AG09309 (cell line): ENCODE results near the gene TTC16.

Experiments
- DNase-seq: peaks from one replicate; pipeline ENCODE4 v3.0.0-alpha.2; 2010; ENCODE audit warnings: low read depth
- H3K4me3 ChIP-seq: 2 replicates; pipeline ENCODE4 v1.5.1; 2011; ENCODE audit warnings: mild to moderate bottlenecking, low read depth, low read length, moderate library complexity; ENCODE audit not compliant: control insufficient read depth
- TF ChIP-seq, protein P1 (sequence below): IDR thresholded peaks from 2 replicates; pipeline ENCODE4 v1.5.1; 2011; ENCODE audit warnings: mild to moderate bottlenecking, low read depth, low read length, inconsistent platforms; ENCODE audit not compliant: insufficient read depth, control insufficient read depth; ENCODE audit errors: missing control alignments

The TTC16 gene

DNA sequence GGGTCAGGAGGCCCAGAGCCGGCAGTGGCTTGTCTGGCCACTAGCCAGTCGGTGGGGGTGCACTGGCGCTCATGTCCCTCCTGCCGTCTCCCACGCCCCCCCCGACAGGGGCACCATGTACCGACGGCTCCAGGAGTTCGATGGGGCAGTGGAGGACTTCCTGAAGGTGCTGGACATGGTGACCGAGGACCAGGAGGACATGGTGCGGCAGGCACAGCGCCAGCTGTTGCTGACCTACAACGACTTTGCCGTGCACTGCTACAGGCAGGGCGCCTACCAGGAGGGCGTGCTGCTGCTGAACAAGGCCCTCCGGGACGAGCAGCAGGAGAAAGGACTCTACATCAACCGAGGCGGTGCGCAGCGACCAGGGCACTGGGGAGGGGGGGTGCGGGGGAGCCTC, 8.1 kb downstream of the TTC16 start:
- no peak for DNase-seq
- TF ChIP-seq, protein P1, sequence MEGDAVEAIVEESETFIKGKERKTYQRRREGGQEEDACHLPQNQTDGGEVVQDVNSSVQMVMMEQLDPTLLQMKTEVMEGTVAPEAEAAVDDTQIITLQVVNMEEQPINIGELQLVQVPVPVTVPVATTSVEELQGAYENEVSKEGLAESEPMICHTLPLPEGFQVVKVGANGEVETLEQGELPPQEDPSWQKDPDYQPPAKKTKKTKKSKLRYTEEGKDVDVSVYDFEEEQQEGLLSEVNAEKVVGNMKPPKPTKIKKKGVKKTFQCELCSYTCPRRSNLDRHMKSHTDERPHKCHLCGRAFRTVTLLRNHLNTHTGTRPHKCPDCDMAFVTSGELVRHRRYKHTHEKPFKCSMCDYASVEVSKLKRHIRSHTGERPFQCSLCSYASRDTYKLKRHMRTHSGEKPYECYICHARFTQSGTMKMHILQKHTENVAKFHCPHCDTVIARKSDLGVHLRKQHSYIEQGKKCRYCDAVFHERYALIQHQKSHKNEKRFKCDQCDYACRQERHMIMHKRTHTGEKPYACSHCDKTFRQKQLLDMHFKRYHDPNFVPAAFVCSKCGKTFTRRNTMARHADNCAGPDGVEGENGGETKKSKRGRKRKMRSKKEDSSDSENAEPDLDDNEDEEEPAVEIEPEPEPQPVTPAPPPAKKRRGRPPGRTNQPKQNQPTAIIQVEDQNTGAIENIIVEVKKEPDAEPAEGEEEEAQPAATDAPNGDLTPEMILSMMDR, result no peak
- no peak overlapping the region for H3K4me3 ChIP-seq

DNA sequence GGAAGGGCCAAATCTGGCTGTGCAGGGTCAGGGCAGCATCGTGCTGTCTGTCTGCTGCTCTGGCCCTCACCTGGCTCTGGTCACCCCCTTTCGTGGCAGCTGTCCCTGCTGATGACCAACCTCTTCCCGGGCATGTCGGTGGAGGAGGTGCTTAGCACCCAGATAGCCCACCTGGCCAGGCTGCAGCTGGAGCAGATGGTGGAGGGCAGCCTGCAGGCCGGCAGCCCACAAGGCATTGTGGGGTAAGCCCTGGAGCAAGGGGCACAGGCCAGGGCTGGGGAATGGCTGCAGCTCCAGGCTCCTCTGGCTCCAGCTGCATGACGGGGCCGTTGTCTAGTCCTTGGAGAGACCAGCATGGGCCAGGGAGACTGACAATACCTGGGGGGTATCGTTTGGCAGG, 11.0 kb downstream of the TTC16 start:
- TF ChIP-seq, protein P1, result no peak
- H3K4me3 ChIP-seq, result no peak overlapping the region
- no peak for DNase-seq

DNA sequence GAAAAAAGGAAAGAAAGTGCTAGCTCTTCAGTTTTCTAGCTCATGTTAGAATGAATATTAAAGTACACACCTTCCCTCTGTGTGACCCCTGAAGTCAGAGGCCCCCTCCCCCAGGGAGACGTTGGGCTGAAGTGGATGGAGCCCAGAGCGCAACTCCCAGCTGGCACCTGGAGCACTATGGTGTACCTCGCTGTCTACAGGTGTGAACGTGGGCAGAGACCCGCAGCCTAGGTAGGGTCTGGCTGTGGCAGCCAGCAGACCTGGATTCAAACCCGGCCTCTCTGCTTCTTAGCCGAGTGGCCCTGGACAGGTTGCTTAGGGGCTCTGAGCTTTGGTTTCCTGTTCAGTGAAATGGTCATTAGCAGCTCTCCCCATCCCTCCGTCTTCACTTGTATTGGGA, 12.9 kb downstream of the TTC16 start:
- DNase-seq, result no peak
- no peak overlapping the region for H3K4me3 ChIP-seq
- TF ChIP-seq, protein P1, result no peak

DNA sequence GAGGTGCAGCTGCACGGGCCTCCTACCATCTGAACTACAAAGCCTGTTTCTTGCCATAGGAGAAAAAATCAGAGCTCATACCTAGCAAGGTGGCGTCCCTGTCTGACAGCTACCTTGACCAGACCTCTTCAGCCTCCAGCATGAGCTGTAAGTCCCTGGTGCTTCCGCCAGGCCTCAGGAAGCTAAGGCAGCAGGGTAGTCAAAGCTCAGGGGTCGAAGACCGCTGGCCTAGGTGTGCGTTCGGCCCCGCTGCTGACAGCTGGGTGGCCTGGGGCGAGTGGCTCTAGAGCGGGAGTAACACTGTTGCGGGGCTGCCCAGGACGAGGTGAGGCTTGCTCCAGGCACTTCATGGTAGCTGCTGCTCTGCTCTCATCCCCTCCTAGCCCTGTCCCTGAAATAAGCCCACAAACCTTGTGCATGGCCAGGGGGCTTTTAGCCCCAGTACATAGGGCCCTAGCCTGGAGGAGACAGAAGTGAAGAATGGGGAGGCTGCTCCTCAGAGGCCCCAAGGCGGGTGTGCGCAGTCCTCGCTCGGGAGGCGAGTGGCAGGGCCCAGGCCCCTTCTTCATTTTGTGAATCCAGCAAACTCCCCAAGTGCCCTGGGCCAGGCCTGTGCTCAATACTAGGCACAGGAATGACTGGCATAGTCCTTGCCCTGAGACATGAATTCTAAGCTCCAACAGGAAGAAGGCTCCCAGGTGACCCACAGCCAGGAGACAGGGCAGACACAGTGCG, 13.8 kb downstream of the TTC16 start:
- H3K4me3 ChIP-seq, result no peak overlapping the region
- TF ChIP-seq, protein P1, result no peak
- no peak for DNase-seq

DNA sequence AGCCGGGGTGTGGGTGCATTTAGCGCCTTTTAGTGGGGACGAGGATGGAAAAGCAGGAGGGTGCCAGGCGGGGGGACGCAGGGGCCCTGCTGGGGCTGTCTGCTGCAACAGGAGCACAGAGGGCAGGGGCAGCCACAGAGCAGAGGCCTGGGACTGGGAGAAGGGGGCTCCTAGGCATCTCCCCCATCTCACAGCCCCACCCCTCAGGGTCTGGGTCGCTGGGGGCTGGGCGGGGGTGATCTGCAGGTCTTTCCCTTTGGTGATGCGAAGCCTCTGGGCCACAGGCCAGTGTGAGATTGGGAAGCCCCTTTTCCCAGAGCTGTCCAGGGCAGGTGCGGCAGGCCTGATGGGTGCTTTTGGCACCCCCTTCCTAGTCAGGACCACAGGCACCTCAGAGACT, 14.4 kb downstream of the TTC16 start:
- DNase-seq, result no peak
- no peak overlapping the region for H3K4me3 ChIP-seq
- TF ChIP-seq, protein P1, result no peak

DNA sequence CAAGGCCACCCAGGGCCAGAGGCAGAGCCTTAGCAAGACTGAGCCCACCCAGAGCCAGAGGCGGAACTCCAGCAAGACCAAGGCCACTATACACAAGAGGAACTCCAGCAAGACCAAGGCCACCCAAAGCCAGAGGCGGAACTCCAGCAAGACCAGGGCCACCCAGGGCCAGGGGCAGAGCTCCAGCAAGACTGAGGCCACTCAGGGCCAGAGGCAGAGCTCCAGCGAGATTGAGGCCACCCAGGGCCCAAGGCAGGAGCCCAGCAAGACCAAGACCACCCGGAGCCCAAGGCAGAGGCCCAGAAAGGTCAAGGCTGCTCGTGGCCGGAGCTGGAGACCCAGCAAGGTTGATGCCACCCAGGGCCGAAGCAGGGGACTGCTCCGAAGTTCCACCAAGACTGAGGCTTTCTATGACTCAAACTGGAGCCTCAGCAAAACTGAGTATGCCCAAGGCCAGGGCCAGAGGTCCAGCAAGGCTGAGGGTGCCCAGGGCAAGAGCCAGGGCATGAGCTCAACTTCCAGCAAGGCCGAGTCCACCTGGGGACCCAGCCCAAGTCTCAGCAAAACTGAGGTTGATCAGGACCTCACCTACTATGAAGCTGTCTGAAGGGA, 15.0 kb downstream of the TTC16 start:
- DNase-seq, result no peak
- no peak overlapping the region for H3K4me3 ChIP-seq
- TF ChIP-seq, protein P1, result no peak

DNA sequence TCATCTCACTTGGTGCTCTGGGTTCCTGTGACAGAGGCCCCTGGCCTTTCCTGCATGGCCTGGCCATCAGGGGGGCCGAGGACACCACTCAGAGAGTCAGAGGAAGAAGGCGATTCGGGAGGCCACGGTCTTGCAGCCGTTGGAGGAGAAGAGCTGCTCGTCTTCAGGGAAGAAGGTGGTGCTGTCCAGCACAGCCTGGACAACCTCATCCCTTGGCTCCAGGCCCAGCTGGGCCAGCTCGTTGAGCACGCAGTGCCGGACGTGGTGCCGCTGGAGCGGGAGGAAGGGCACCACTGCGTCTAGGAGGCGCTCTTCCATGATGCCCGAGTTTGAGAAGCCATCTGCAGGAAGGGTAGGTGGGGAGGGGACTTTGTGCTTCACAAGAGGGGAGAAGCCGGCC, 16.1 kb downstream of the TTC16 start:
- no peak for DNase-seq
- H3K4me3 ChIP-seq, result no peak overlapping the region
- TF ChIP-seq, protein P1, result no peak
